Mucosa of rectum (tissue), 2 donors: ENCODE data around the gene MRNIP.

Experiments
- H3K27ac ChIP-seq, 2 donors: one replicate each; pipeline ENCODE4 v1.7.0; 2013; ENCODE audit warnings: inconsistent platforms in 2 of 2, low read depth in 2 of 2, low read length in 2 of 2
- H3K27me3 ChIP-seq, 2 donors: one replicate each; pipeline ENCODE4 v1.7.0; 2013; ENCODE audit warnings: low read length in 2 of 2; ENCODE audit not compliant: control insufficient read depth in 2 of 2, insufficient read depth in 2 of 2
- H3K36me3 ChIP-seq, 2 donors: one replicate each; pipeline ENCODE4 v1.7.0; 2013; ENCODE audit warnings: low read length in 2 of 2; ENCODE audit not compliant: control insufficient read depth in 2 of 2, insufficient read depth in 2 of 2
- H3K4me1 ChIP-seq, 2 donors: one replicate each; pipeline ENCODE4 v1.7.0; 2013; ENCODE audit warnings: low read length in 2 of 2, mild to moderate bottlenecking in 1 of 2; ENCODE audit not compliant: control insufficient read depth in 2 of 2, insufficient read depth in 2 of 2
- H3K4me3 ChIP-seq, 2 donors: one replicate each; pipeline ENCODE4 v1.7.0; 2013; ENCODE audit warnings: low read length in 2 of 2
- H3K9ac ChIP-seq, 2 donors: one replicate each; pipeline ENCODE4 v1.7.0; 2013; ENCODE audit warnings: low read length in 2 of 2, low read depth in 1 of 2, mild to moderate bottlenecking in 1 of 2
- H3K9me3 ChIP-seq, 2 donors: one replicate each; pipeline ENCODE4 v1.7.0; 2013; ENCODE audit warnings: low read length in 2 of 2; ENCODE audit not compliant: control insufficient read depth in 2 of 2
- donor health status: healthy.
- donor health status: Normal muscosa, but diverticular disease.

MRNIP gene

DNA sequence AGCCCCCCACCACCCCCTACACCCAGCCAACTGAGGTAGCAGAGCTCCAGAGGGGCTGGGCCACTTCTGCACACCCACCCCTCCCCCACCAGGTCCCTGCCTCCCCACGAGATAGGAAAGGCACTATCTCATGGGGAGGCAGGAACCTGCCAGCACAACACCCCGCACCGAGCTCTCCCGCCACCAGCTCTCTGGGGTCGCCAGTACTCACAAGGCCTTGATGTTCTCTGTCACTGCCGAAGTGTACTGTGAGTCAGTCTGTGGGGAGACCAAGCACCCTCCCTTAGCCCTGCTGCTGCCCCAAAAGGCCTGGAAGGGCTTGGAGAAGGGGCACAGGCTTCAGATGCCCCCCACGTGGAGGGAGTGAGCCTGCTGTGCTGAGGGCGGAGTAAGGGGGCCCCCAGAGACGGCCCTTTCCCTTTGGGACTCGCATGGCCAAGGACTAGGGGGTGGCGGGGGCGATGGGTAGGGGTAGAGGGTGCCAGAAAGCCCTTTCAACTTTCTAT, 57.9 kb downstream of the MRNIP start:
- H3K4me1 ChIP-seq = peaks cover 36 to 42% of the 10 kb centered on the region in 2 donors
- no peak overlapping the region for H3K27ac ChIP-seq
- no peak overlapping the region for H3K4me3 ChIP-seq

DNA sequence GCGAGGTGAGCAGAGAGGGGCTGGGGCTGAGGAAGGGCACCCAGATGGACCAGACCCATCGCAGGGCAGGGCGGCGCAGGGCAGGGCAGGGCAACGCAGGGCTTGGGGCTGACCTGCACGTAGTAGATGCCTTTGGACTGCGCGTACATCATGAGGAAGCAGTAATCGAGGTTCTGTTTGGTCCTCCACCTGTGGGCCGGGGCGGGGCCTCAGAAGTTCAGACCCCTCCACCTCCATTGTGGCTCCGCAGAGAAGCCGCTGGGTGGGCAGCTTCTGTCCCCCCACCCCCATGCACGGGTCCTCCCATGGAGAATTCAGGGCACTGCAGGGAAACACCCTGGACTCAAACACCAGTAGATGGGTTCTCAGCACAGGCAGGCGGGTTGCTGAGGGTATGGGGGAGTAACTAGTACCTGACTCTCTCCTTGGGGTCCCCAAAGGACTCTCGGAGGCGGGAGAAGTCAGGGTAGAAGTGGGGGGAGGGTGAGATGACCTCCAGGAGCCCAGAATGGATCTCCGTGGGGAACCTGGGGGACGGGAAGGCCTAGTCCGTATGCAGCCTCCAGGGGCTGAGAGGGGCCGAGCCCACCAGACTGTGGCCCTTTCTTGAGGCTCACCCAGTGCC, 58.4 kb downstream of the MRNIP start:
- Histone ChIP-seq H3K36me3 (peaks cover 44 to 50% of the 10 kb centered on the region in 2 donors), H3K27me3 (no peaks in the 10 kb centered on the region), H3K9me3 (no peaks in the 10 kb centered on the region), H3K27ac (no peak overlapping the region), H3K4me3 (no peak overlapping the region), H3K4me1 (peaks cover 33 to 41% of the 10 kb centered on the region in 2 donors), H3K9ac (no peak overlapping the region)

More for the DNA sequence above, 57.9 kb downstream of the MRNIP start:
- H3K9ac ChIP-seq = no peak overlapping the region
- H3K27me3 ChIP-seq = no peaks in the 10 kb centered on the region
- no peaks in the 10 kb centered on the region for H3K9me3 ChIP-seq
- peaks cover 44 to 50% of the 10 kb centered on the region in 2 donors for H3K36me3 ChIP-seq

DNA sequence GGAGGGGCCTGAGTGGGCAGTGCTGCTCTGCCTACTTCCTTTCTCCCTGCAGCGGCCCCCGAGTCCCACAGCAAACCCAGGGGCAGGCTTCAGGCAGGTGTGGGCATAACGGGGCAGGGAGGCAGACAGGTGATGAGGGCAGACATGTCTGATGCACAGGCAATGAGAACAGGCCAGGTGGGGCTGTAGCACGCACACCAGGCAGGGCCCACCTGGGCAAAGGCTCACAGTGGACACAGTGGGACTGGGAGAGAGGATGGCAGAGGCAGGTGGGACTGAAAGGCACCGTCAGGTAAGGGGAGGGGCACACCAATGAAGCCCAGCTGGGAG, 59.0 kb downstream of the MRNIP start:
- Histone ChIP-seq H3K4me1 (peaks cover 33 to 39% of the 10 kb centered on the region in 2 donors), H3K4me3 (no peak overlapping the region), H3K36me3 (peaks cover 44 to 50% of the 10 kb centered on the region in 2 donors), H3K27ac (no peak overlapping the region), H3K9me3 (no peaks in the 10 kb centered on the region), H3K9ac (no peak overlapping the region), H3K27me3 (no peaks in the 10 kb centered on the region)

DNA sequence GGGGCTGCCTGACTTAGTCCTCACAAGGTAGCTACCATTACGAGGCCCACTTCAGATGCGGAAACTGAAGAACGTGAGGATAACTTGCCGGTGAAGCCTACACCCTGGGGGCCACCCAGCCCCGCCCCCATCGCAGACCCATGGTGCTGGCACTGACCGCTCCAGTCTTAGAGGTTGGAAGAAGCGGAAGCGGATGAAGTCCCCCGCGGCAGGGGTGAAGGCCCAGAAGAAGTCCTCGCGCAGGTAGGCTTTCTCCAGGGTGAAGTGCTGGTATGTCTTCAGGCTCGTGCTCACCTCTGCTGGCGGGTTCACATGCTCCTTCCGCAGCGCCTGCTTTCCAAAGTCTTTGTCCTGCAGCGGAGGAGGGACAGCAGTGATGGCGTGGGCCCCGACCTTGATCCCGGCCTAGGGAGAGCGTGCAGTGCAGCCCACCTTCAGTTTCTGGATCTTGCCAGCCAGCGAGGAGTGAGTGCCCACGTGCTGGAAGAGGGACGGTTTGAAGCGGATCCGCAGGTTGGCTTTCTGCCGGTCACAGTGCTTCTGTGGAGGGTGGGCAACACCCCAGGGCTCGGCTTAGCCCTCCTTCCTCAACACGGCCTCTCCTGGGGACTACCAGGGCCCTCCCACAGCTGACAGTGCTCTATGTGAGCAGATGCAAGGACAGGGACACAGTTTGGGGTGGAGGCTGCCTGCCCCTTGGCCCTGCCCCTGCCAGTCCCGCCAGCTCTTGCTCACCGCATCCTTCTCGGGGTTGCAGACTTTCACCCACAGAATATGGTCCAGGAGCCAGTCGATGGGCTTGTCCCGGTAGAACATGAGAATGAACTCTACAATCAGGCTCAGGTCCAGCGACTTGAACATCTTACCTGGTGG, 59.6 kb downstream of the MRNIP start:
- no peak overlapping the region for H3K9ac ChIP-seq
- peaks cover 33% of the 10 kb centered on the region in 2 donors for H3K4me1 ChIP-seq
- no peaks in the 10 kb centered on the region for H3K27me3 ChIP-seq
- H3K36me3 ChIP-seq = peaks cover 44 to 50% of the 10 kb centered on the region in 2 donors
- H3K9me3 ChIP-seq = no peaks in the 10 kb centered on the region
- no peak overlapping the region for H3K4me3 ChIP-seq
- H3K27ac ChIP-seq = no peak overlapping the region

DNA sequence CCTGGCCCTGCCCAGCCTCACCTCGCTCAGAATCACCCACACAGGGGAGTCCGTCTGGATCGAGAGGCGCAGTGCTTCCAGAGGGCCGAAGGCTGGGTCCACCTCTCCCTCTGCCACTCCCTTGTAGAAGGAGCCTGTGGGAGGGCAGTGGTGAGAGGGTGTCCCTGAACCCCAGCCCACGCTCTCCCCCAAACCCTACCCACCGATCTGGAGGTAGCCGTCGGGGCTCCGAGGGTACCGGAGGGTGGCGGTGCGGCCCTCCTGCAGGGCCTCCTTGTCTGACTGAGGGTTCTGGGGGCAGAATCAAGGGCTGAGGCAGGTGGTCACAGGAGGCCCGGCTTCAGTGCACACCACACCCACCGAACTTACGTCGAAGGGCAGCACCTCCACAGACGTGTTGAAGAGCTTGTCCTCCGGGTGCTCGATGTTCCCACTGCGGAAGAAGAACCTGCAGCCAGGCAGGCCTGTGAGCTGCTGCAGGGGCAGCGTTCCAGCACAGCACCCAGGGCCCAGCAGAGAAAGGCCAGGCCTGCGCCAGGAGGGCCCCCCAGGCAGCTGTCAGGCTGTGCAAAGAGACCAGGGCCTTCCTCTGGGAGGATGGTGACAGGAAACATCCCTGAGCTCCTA, 60.4 kb downstream of the MRNIP start:
- peaks cover 44 to 50% of the 10 kb centered on the region in 2 donors for H3K36me3 ChIP-seq
- H3K4me1 ChIP-seq = peaks cover 30 to 32% of the 10 kb centered on the region in 2 donors
- no peaks in the 10 kb centered on the region for H3K9me3 ChIP-seq

DNA sequence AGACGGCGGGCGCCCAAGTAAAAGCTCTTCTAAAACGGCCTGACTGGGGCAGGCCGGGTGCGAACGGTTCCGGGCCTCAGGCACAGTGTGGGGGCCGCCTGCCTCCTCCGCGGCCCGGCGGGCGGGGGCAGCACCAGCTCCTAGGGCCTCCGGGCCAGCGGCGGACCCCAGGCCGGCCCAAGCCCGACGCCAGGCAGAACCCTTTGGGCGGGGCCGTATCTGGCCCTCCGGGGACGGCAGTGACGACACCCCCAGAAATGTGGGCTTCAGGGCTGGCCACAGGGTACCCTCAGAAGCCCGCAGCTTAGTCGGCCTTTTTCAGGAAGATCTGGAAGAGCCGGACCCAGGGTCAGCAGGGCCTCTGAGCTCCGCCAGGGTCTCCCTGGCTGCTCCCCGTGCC, 60.9 kb downstream of the MRNIP start:
- Histone ChIP-seq H3K9ac (no peak overlapping the region), H3K4me3 (no peak overlapping the region), H3K27ac (no peak overlapping the region), H3K9me3 (no peaks in the 10 kb centered on the region), H3K27me3 (no peaks in the 10 kb centered on the region), H3K4me1 (peaks cover 25 to 30% of the 10 kb centered on the region in 2 donors), H3K36me3 (peaks cover 44 to 49% of the 10 kb centered on the region in 2 donors)

More for the DNA sequence above, 60.4 kb downstream of the MRNIP start:
- H3K9ac ChIP-seq = no peak overlapping the region
- H3K4me3 ChIP-seq = no peak overlapping the region
- no peak overlapping the region for H3K27ac ChIP-seq
- H3K27me3 ChIP-seq = no peaks in the 10 kb centered on the region

DNA sequence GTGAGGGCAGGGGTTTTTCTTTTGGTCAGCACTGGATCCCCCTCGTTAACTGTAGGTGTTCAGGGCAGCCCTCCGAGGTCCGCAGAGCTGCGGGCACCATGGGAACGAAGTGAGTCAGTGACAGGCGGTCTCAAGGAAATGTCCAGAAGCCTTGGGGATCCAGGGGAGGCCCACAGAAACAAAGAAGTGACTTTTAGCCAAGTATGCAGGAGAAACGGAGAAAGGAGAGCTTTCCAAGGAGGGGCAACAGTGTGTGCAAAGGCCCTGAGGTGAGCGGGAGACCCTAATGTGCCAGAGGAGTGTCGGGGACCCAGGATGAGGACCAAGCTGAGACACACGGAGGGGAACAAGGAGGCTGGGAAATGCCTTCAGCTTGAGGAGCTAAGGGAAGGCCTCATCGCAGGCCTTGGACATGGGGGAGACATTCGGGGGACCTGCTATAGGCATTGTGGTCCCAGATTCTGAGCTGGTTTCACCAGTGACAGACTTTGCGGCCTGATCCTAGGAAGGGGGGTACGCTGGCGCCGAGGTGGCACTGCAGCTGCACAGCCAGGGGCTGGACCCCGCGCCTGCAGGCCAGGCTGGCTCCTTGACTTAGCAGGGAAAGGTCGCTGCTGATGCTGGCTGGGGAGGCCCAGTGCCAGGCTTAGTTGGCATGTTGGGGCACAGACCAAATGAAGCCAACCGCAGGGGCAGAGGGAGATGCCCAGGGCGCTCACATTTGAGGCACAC, 61.6 kb downstream of the MRNIP start:
- H3K4me1 ChIP-seq = peaks cover 21 to 31% of the 10 kb centered on the region in 2 donors
- H3K27me3 ChIP-seq = no peaks in the 10 kb centered on the region
- H3K4me3 ChIP-seq = peak overlapping the region; percentile 59 to 67
- peaks cover 43% of the 10 kb centered on the region in 2 donors for H3K36me3 ChIP-seq
- no peaks in the 10 kb centered on the region for H3K9me3 ChIP-seq
- peak overlapping the region; percentile 74 to 78 for H3K27ac ChIP-seq
- peak overlapping the region; percentile 56 to 59 for H3K9ac ChIP-seq

DNA sequence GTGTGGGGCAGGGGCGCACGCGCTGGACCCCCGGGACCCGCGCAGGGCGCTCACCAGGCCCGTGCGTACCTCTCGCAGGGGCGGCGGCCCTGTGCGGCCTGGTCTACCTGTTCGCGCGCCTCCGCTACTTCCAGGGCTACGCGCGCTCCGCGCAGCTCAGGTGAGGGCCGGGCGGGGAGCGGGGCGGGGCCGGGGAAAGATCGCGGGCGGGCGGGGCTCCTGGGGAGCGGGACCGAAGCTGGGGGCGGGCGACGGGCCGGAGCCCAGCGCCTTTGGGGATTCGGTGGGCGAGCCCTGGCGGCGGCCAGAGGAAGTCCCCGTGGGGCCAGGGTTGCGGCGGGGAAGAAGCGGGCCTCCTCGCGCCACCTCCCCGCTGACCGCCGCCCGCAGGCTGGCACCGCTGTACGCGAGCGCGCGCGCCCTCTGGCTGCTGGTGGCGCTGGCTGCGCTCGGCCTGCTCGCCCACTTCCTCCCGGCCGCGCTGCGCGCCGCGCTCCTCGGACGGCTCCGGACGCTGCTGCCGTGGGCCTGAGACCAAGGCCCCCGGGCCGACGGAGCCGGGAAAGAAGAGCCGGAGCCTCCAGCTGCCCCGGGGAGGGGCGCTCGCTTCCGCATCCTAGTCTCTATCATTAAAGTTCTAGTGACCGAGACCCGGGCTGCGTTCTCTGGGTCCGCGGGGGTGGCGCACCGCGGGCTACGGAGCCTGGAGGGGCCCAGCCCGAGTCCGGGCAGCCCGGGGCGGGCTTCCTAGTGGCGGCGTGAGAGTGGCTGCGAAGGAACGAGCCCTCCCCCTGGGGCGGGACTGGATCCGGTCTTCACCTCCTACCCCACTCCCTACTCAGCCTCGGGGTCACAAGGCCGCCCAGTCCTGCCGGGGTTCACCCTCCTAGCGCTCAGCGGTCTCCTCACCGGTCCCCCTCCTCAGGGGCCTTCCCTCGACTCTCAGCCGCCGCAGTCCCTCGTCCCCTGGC, 62.5 kb downstream of the MRNIP start:
- H3K9me3 ChIP-seq = no peaks in the 10 kb centered on the region
- peak overlapping the region; percentile 59 to 67 for H3K4me3 ChIP-seq
- peaks cover 21 to 31% of the 10 kb centered on the region in 2 donors for H3K4me1 ChIP-seq
- peak overlapping the region; percentile 74 to 78 for H3K27ac ChIP-seq
- H3K27me3 ChIP-seq = no peaks in the 10 kb centered on the region
- peaks cover 38 to 40% of the 10 kb centered on the region in 2 donors for H3K36me3 ChIP-seq
- H3K9ac ChIP-seq = peak overlapping the region; percentile 59 to 65
